ENCODE measurements around the gene MPP1.

MPP1 gene

GRCh38 chrX:154800478-154801210, 4.6 kb downstream of the MPP1 start:
- ATAC-seq (ENCODE audit: low read depth), result no peak
- Mint-ChIP-seq H3K27ac (no peak overlapping the region), H3K4me1 (peaks cover 20% of the 10 kb centered on the region), H3K27me3 (no peaks in the 10 kb centered on the region), H3K36me3 (no peaks in the 10 kb centered on the region), H3K4me3 (no peak overlapping the region), H3K9me3 (no peaks in the 10 kb centered on the region)
- DNase-seq (ENCODE audit: low spot score in 2 of 2), result no peak

- no peaks in the 10 kb centered on the region for H3K36me3 Mint-ChIP-seq
- H3K4me1 Mint-ChIP-seq, result peaks cover 22% of the 10 kb centered on the region
- H3K9me3 Mint-ChIP-seq, result no peaks in the 10 kb centered on the region
- H3K27me3 Mint-ChIP-seq, result no peaks in the 10 kb centered on the region
- H3K27ac Mint-ChIP-seq, result no peak overlapping the region
- no peak for ATAC-seq (ENCODE audit: low read depth)
- no peak for DNase-seq (ENCODE audit: low spot score in 2 of 2)
- no peak overlapping the region for H3K4me3 Mint-ChIP-seq
Observed at GRCh38 chrX:154799556-154800348, 5.5 kb downstream of the MPP1 start.

- no peaks in the 10 kb centered on the region for H3K36me3 Mint-ChIP-seq
- H3K27ac Mint-ChIP-seq, result no peak overlapping the region
- H3K9me3 Mint-ChIP-seq, result no peaks in the 10 kb centered on the region
- ATAC-seq (ENCODE audit: low read depth), result no peak
- DNase-seq (ENCODE audit: low spot score in 2 of 2), result no peak
- H3K4me3 Mint-ChIP-seq, result no peak overlapping the region
- peaks cover 16% of the 10 kb centered on the region for H3K4me1 Mint-ChIP-seq
- no peaks in the 10 kb centered on the region for H3K27me3 Mint-ChIP-seq
Observed at GRCh38 chrX:154797006-154797405, 8.3 kb downstream of the MPP1 start.

- no peak overlapping the region for H3K27ac Mint-ChIP-seq
- ATAC-seq (ENCODE audit: low read depth), result no peak
- peaks cover 14% of the 10 kb centered on the region for H3K4me1 Mint-ChIP-seq
- DNase-seq (ENCODE audit: low spot score in 2 of 2), result no peak
- H3K36me3 Mint-ChIP-seq, result no peaks in the 10 kb centered on the region
- no peaks in the 10 kb centered on the region for H3K9me3 Mint-ChIP-seq
- no peaks in the 10 kb centered on the region for H3K27me3 Mint-ChIP-seq
- no peak overlapping the region for H3K4me3 Mint-ChIP-seq
Observed at GRCh38 chrX:154795016-154795415, 10.3 kb downstream of the MPP1 start.

- no peak for ATAC-seq (ENCODE audit: low read depth)
- Mint-ChIP-seq H3K27ac (no peak overlapping the region), H3K4me3 (no peak overlapping the region), H3K36me3 (no peaks in the 10 kb centered on the region), H3K4me1 (peaks cover 11% of the 10 kb centered on the region), H3K27me3 (no peaks in the 10 kb centered on the region), H3K9me3 (no peaks in the 10 kb centered on the region)
- no peak for DNase-seq (ENCODE audit: low spot score in 2 of 2)
Observed at GRCh38 chrX:154793084-154793795, 12.0 kb downstream of the MPP1 start.

- no peaks in the 10 kb centered on the region for H3K9me3 Mint-ChIP-seq
- DNase-seq (ENCODE audit: low spot score in 2 of 2), result no peak
- ATAC-seq (ENCODE audit: low read depth), result no peak
- H3K27me3 Mint-ChIP-seq, result no peaks in the 10 kb centered on the region
- no peak overlapping the region for H3K27ac Mint-ChIP-seq
- H3K4me1 Mint-ChIP-seq, result peaks cover 8% of the 10 kb centered on the region
- H3K36me3 Mint-ChIP-seq, result peaks cover 2% of the 10 kb centered on the region
- no peak overlapping the region for H3K4me3 Mint-ChIP-seq
Observed at GRCh38 chrX:154791939-154792338, 13.3 kb downstream of the MPP1 start.

- H3K27ac Mint-ChIP-seq, result no peak overlapping the region
- no peak for DNase-seq (ENCODE audit: low spot score in 2 of 2)
- peaks cover 4% of the 10 kb centered on the region for H3K4me1 Mint-ChIP-seq
- no peak overlapping the region for H3K4me3 Mint-ChIP-seq
- H3K9me3 Mint-ChIP-seq, result no peaks in the 10 kb centered on the region
- H3K36me3 Mint-ChIP-seq, result peaks cover 2% of the 10 kb centered on the region
- no peak for ATAC-seq (ENCODE audit: low read depth)
- no peaks in the 10 kb centered on the region for H3K27me3 Mint-ChIP-seq
Observed at GRCh38 chrX:154791467-154791866, 13.8 kb downstream of the MPP1 start.

- Mint-ChIP-seq H3K27me3 (no peaks in the 10 kb centered on the region), H3K4me1 (peaks cover 10% of the 10 kb centered on the region), H3K4me3 (no peak overlapping the region), H3K36me3 (peaks cover 2% of the 10 kb centered on the region), H3K27ac (no peak overlapping the region), H3K9me3 (no peaks in the 10 kb centered on the region)
- ATAC-seq (ENCODE audit: low read depth) (no peak), DNase-seq (ENCODE audit: low spot score in 2 of 2) (no peak)
Observed at GRCh38 chrX:154785716-154786115, 19.6 kb downstream of the MPP1 start.

GRCh38 chrX:154784149-154784995, 20.9 kb downstream of the MPP1 start:
- DNase-seq (ENCODE audit: low spot score in 2 of 2), result no peak
- no peak overlapping the region for H3K27ac Mint-ChIP-seq
- ATAC-seq (ENCODE audit: low read depth), result no peak
- H3K4me1 Mint-ChIP-seq, result peaks cover 10% of the 10 kb centered on the region
- peak overlapping the region; percentile 68 for H3K4me3 Mint-ChIP-seq
- no peaks in the 10 kb centered on the region for H3K27me3 Mint-ChIP-seq
- no peaks in the 10 kb centered on the region for H3K9me3 Mint-ChIP-seq
- peaks cover 2% of the 10 kb centered on the region for H3K36me3 Mint-ChIP-seq

GRCh38 chrX:154780968-154781367, 24.3 kb downstream of the MPP1 start:
- Mint-ChIP-seq H3K27ac (no peak overlapping the region), H3K4me1 (peaks cover 10% of the 10 kb centered on the region), H3K9me3 (no peaks in the 10 kb centered on the region), H3K36me3 (peaks cover 3% of the 10 kb centered on the region), H3K27me3 (no peaks in the 10 kb centered on the region), H3K4me3 (no peak overlapping the region)
- ATAC-seq (ENCODE audit: low read depth) (no peak), DNase-seq (ENCODE audit: low spot score in 2 of 2) (no peak)

GRCh38 chrX:154779261-154779660, 26.0 kb downstream of the MPP1 start:
- no peak for ATAC-seq (ENCODE audit: low read depth)
- H3K27ac Mint-ChIP-seq, result no peak overlapping the region
- no peaks in the 10 kb centered on the region for H3K9me3 Mint-ChIP-seq
- no peak for DNase-seq (ENCODE audit: low spot score in 2 of 2)
- peaks cover 6% of the 10 kb centered on the region for H3K36me3 Mint-ChIP-seq
- H3K27me3 Mint-ChIP-seq, result no peaks in the 10 kb centered on the region
- H3K4me3 Mint-ChIP-seq, result no peak overlapping the region
- peaks cover 9% of the 10 kb centered on the region for H3K4me1 Mint-ChIP-seq

- ATAC-seq (ENCODE audit: low read depth) (no peak), DNase-seq (ENCODE audit: low spot score in 2 of 2) (no peak)
- no peaks in the 10 kb centered on the region for H3K27me3 Mint-ChIP-seq
- no peaks in the 10 kb centered on the region for H3K9me3 Mint-ChIP-seq
- peaks cover 11% of the 10 kb centered on the region for H3K36me3 Mint-ChIP-seq
- H3K27ac Mint-ChIP-seq, result no peak overlapping the region
- no peak overlapping the region for H3K4me3 Mint-ChIP-seq
- no peaks in the 10 kb centered on the region for H3K4me1 Mint-ChIP-seq
Observed at GRCh38 chrX:154776753-154777152, 28.5 kb downstream of the MPP1 start.

- no peak for DNase-seq (ENCODE audit: low spot score in 2 of 2)
- peaks cover 15% of the 10 kb centered on the region for H3K36me3 Mint-ChIP-seq
Observed at GRCh38 chrX:154775419-154776349, 29.6 kb downstream of the MPP1 start.

More at GRCh38 chrX:154775419-154776349, 29.6 kb downstream of the MPP1 start:
- H3K4me1 Mint-ChIP-seq, result no peaks in the 10 kb centered on the region
- no peak overlapping the region for H3K4me3 Mint-ChIP-seq
- H3K27me3 Mint-ChIP-seq, result no peaks in the 10 kb centered on the region
- H3K9me3 Mint-ChIP-seq, result no peaks in the 10 kb centered on the region
- ATAC-seq (ENCODE audit: low read depth), result no peak
- H3K27ac Mint-ChIP-seq, result no peak overlapping the region
